Effector memory CD8-positive, alpha-beta T cell (primary cell): ENCODE measurements around the gene NDFIP2.

Source experiments
- ATAC-seq: fragments of 150-1000 bp; cut with Tn5 transposase; replicated peaks from 2 replicates; pipeline ENCODE4 v1.10.0; 2021; ENCODE audit warnings: mild to moderate bottlenecking, moderate library complexity
- DNase-seq, 3 experiments: peaks; one replicate each; pipeline ENCODE4 v3.0.0; 2021
- H3K27ac Mint-ChIP-seq, 2 donors: one replicate each; pipeline ENCODE4 v1.8.0; 2022; ENCODE audit warnings: mild to moderate bottlenecking in 2 of 2, mixed read lengths in 2 of 2, moderate library complexity in 2 of 2
- H3K27me3 Mint-ChIP-seq, 2 donors: one replicate each; pipeline ENCODE4 v1.8.0; 2022; ENCODE audit warnings: mixed read lengths in 2 of 2
- H3K36me3 Mint-ChIP-seq: one replicate; pipeline ENCODE4 v1.8.0; 2022; ENCODE audit warnings: mild to moderate bottlenecking, moderate library complexity, mixed read lengths; ENCODE audit not compliant: insufficient read depth
- H3K4me1 Mint-ChIP-seq, 2 donors: one replicate each; pipeline ENCODE4 v1.8.0; 2022; ENCODE audit warnings: low read depth in 2 of 2, mixed read lengths in 2 of 2
- H3K4me3 Mint-ChIP-seq, 2 donors: one replicate each; pipeline ENCODE4 v1.8.0; 2022; ENCODE audit warnings: mild to moderate bottlenecking in 2 of 2, mixed read lengths in 2 of 2, moderate library complexity in 2 of 2
- H3K9me3 Mint-ChIP-seq, 2 donors: one replicate each; pipeline ENCODE4 v1.8.0; 2022; ENCODE audit warnings: mixed read lengths in 2 of 2

The NDFIP2 gene

GRCh38 chr13:79450110-79450509 lies 30.8 kb upstream of the NDFIP2 start:
- no peak overlapping the region for H3K27ac Mint-ChIP-seq
- peaks cover 33 to 34% of the 10 kb centered on the region in 2 donors for H3K4me1 Mint-ChIP-seq
- no peak for ATAC-seq
- no peak overlapping the region for H3K4me3 Mint-ChIP-seq
- no peaks in the 10 kb centered on the region for H3K9me3 Mint-ChIP-seq
- DNase-seq = no peak
- peaks cover 6% of the 10 kb centered on the region for H3K36me3 Mint-ChIP-seq
- no peaks in the 10 kb centered on the region for H3K27me3 Mint-ChIP-seq

DNA sequence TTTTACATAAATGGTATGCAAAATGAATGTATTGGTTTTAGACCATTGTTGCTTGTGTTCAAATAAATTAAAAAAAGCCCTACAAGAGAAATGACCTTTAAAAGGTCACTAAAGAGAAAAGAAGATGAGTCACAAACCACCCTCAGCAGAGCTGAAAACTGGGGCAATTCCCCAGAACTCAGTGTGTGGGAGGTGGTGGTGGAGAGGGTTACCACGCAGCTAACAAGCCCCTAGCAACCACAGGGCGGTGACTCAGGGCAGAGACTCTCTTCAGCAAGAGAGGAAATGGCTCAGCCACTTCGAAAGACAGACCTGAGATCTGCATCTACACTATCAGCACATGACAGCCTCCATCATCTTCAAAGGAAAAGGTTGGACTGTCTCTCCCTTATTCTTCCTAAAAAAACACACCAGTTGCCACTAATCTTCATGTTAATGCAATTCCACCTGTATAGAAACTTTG lies 29.4 kb upstream of the NDFIP2 start:
- Mint-ChIP-seq H3K27me3 (no peaks in the 10 kb centered on the region), H3K9me3 (no peaks in the 10 kb centered on the region), H3K27ac (peak overlapping the region; percentile 87 to 91), H3K4me3 (peak overlapping the region; percentile 52 to 57), H3K36me3 (peaks cover 6% of the 10 kb centered on the region), H3K4me1 (peaks cover 28 to 33% of the 10 kb centered on the region in 2 donors)
- DNase-seq (peak; percentile 75 to 78 (median 77)), ATAC-seq (peak; percentile 99)

GRCh38 chr13:79452239-79452913 lies 28.6 kb upstream of the NDFIP2 start:
- peak overlapping the region; percentile 87 to 91 for H3K27ac Mint-ChIP-seq
- H3K4me3 Mint-ChIP-seq = no peak overlapping the region

GRCh38 chr13:79455331-79455730 lies 25.6 kb upstream of the NDFIP2 start:
- H3K4me1 Mint-ChIP-seq = peaks cover 12 to 15% of the 10 kb centered on the region in 2 donors
- H3K9me3 Mint-ChIP-seq = no peaks in the 10 kb centered on the region
- H3K27me3 Mint-ChIP-seq = peaks cover 0 to 5% of the 10 kb centered on the region in 2 donors
- ATAC-seq (no peak), DNase-seq (no peak)
- H3K36me3 Mint-ChIP-seq = peaks cover 6% of the 10 kb centered on the region
- H3K27ac Mint-ChIP-seq = no peak overlapping the region
- no peak overlapping the region for H3K4me3 Mint-ChIP-seq

More at GRCh38 chr13:79452239-79452913, 28.6 kb upstream of the NDFIP2 start:
- H3K4me1 Mint-ChIP-seq = peaks cover 28 to 33% of the 10 kb centered on the region in 2 donors
- H3K9me3 Mint-ChIP-seq = no peaks in the 10 kb centered on the region
- ATAC-seq (no peak), DNase-seq (no peak)
- peaks cover 6% of the 10 kb centered on the region for H3K36me3 Mint-ChIP-seq
- no peaks in the 10 kb centered on the region for H3K27me3 Mint-ChIP-seq

DNA sequence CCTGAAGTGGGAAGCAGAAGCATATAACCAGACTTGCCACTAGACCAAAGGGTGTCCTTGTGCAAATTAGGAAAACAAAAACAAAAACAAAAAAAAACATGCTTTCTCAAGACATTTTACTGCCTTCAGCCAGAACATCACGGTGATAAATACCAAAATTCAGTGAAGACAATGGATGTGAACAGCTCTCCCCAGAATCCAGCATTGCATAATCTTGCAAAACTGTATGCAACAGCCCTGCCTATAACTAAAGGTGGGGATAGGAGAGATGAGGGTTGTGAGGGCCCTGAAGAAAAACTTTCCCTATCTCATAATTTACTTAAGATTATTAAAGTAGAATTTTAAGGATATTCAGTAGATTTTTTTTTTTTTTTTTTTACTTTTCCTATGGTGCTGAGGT lies 24.9 kb upstream of the NDFIP2 start:
- Mint-ChIP-seq H3K27me3 (peaks cover 0 to 5% of the 10 kb centered on the region in 2 donors), H3K4me1 (peaks cover 10 to 15% of the 10 kb centered on the region in 2 donors), H3K9me3 (no peaks in the 10 kb centered on the region), H3K27ac (no peak overlapping the region), H3K36me3 (peaks cover 6% of the 10 kb centered on the region), H3K4me3 (no peak overlapping the region)
- ATAC-seq = no peak
- DNase-seq = no peak

DNA sequence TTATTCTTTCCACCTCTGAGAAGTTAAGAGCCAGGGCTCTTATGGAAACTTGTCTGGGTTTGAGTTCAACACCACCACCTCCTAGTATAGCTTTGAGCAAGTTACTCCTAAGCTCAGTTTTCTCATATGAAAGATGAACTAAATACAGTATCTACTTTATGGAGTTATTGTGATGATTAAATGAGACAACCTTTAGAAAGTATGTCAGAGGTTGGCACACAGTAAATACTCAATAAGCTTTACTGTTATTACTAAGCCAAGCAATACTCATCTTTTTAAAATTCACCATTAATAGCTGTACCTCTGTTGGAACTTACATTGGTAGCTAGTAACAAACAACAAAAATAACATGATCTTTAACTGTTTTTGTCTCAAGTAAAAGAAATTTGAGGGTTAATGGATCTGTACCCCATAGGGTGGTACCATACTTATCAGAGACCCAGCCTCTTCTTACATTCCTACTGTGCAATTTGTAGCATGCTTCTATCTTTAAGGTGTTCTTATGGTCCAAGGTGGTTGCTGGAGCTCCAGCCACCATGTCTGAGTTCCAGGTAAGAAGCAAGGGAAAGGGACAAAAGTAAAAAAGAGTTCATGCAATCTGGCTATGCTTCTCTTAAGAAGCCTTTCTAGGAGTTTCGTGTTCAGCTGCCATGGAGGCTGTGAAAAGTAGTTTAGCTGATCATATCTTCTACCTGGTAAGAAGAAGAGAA lies 24.1 kb upstream of the NDFIP2 start:
- no peak overlapping the region for H3K27ac Mint-ChIP-seq
- ATAC-seq (no peak), DNase-seq (no peak)
- peaks cover 4 to 9% of the 10 kb centered on the region in 2 donors for H3K4me1 Mint-ChIP-seq
- peaks cover 0 to 5% of the 10 kb centered on the region in 2 donors for H3K27me3 Mint-ChIP-seq
- no peak overlapping the region for H3K4me3 Mint-ChIP-seq
- no peaks in the 10 kb centered on the region for H3K36me3 Mint-ChIP-seq
- H3K9me3 Mint-ChIP-seq = no peaks in the 10 kb centered on the region

- Mint-ChIP-seq H3K4me3 (no peak overlapping the region), H3K9me3 (no peaks in the 10 kb centered on the region), H3K36me3 (no peaks in the 10 kb centered on the region), H3K27me3 (peaks cover 0 to 5% of the 10 kb centered on the region in 2 donors), H3K27ac (no peak overlapping the region), H3K4me1 (peaks cover 2 to 3% of the 10 kb centered on the region in 2 donors)
- no peak for DNase-seq
- no peak for ATAC-seq
These were observed 23.6 kb upstream of the NDFIP2 start for GRCh38 chr13:79457390-79457789.

GRCh38 chr13:79457948-79458347 lies 23.0 kb upstream of the NDFIP2 start:
- H3K4me3 Mint-ChIP-seq = no peak overlapping the region
- H3K36me3 Mint-ChIP-seq = no peaks in the 10 kb centered on the region
- DNase-seq (no peak), ATAC-seq (peak; percentile 57)
- peaks cover 0 to 5% of the 10 kb centered on the region in 2 donors for H3K27me3 Mint-ChIP-seq
- peaks cover 0 to 2% of the 10 kb centered on the region in 2 donors for H3K4me1 Mint-ChIP-seq
- H3K9me3 Mint-ChIP-seq = no peaks in the 10 kb centered on the region
- no peak overlapping the region for H3K27ac Mint-ChIP-seq

DNA sequence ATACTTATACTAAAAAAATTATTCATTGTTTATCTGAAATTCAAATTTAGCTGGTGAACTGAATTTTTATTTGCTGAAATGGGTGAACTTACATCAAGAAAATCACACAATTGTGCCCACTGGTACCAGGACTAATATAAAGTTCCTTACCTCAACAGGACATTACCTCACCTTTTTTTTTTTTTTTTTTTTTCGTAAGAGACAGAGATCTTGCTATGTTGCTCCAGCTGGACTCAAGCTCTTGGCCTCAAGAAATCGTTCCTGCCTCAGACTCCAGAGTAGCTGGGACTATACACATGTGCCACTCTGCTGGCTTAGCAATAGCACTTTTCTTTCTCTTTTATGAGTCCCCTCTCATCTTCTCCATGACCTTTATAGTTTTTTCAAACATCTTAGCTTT lies 22.5 kb upstream of the NDFIP2 start:
- H3K4me1 Mint-ChIP-seq = peaks cover 0 to 2% of the 10 kb centered on the region in 2 donors
- no peak for DNase-seq

GRCh38 chr13:79459906-79460305 lies 21.0 kb upstream of the NDFIP2 start:
- no peaks in the 10 kb centered on the region for H3K9me3 Mint-ChIP-seq
- no peaks in the 10 kb centered on the region for H3K36me3 Mint-ChIP-seq
- peaks cover 0 to 5% of the 10 kb centered on the region in 2 donors for H3K27me3 Mint-ChIP-seq
- H3K4me1 Mint-ChIP-seq = peaks cover 0 to 2% of the 10 kb centered on the region in 2 donors
- no peak for DNase-seq
- no peak overlapping the region for H3K4me3 Mint-ChIP-seq
- no peak overlapping the region for H3K27ac Mint-ChIP-seq
- ATAC-seq = no peak

More for the DNA sequence above, 22.5 kb upstream of the NDFIP2 start:
- Mint-ChIP-seq H3K4me3 (no peak overlapping the region), H3K27me3 (peaks cover 0 to 5% of the 10 kb centered on the region in 2 donors), H3K27ac (no peak overlapping the region), H3K36me3 (no peaks in the 10 kb centered on the region), H3K9me3 (no peaks in the 10 kb centered on the region)
- no peak for ATAC-seq

GRCh38 chr13:79462895-79463294 lies 18.1 kb upstream of the NDFIP2 start:
- Mint-ChIP-seq H3K9me3 (no peaks in the 10 kb centered on the region), H3K27ac (no peak overlapping the region), H3K27me3 (peaks cover 0 to 5% of the 10 kb centered on the region in 2 donors), H3K4me1 (peaks cover 0 to under 1% of the 10 kb centered on the region in 2 donors), H3K4me3 (no peak overlapping the region), H3K36me3 (no peaks in the 10 kb centered on the region)
- ATAC-seq (no peak), DNase-seq (no peak)

- ATAC-seq = no peak
- Mint-ChIP-seq H3K27me3 (peaks cover 0 to 5% of the 10 kb centered on the region in 2 donors), H3K27ac (no peak overlapping the region), H3K4me3 (no peak overlapping the region), H3K4me1 (no peaks in the 10 kb centered on the region), H3K9me3 (no peaks in the 10 kb centered on the region), H3K36me3 (no peaks in the 10 kb centered on the region)
- no peak for DNase-seq
These were observed 17.4 kb upstream of the NDFIP2 start for GRCh38 chr13:79463604-79464003.

DNA sequence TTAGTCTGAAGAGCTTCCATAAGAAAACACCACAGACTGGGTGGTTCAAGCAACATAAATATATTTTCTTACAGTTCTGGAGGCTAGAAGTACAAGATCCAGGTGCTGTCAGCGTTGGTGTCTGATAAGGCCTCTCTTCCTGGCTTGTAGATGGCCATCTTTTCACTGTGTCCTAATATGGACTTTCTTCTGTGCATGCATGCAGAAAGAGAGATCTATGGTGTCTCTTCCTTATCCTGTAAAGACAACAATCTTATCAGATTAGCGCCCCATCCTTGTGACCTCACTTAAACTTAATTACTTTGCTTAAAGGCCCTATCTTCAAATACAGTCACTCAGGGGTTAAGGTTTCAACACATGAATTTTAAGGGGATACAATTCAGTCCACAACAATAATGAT lies 14.1 kb upstream of the NDFIP2 start:
- no peaks in the 10 kb centered on the region for H3K36me3 Mint-ChIP-seq
- ATAC-seq (no peak), DNase-seq (no peak)
- H3K27me3 Mint-ChIP-seq = no peaks in the 10 kb centered on the region
- H3K4me3 Mint-ChIP-seq = no peak overlapping the region
- no peaks in the 10 kb centered on the region for H3K4me1 Mint-ChIP-seq
- H3K9me3 Mint-ChIP-seq = no peaks in the 10 kb centered on the region
- H3K27ac Mint-ChIP-seq = no peak overlapping the region

GRCh38 chr13:79468402-79468801 lies 12.6 kb upstream of the NDFIP2 start:
- Mint-ChIP-seq H3K27ac (no peak overlapping the region), H3K4me3 (no peak overlapping the region)
- ATAC-seq = no peak

More at GRCh38 chr13:79468402-79468801, 12.6 kb upstream of the NDFIP2 start:
- no peaks in the 10 kb centered on the region for H3K36me3 Mint-ChIP-seq
- no peaks in the 10 kb centered on the region for H3K4me1 Mint-ChIP-seq
- no peak for DNase-seq
- H3K27me3 Mint-ChIP-seq = no peaks in the 10 kb centered on the region
- no peaks in the 10 kb centered on the region for H3K9me3 Mint-ChIP-seq
